GM19463 (cell line): Measurements from ENCODE around the gene MYADML2.
A peak's percentile ranks its signal among the peaks of the same experiment; 100 is the strongest.

Source experiments
- ATAC-seq: cut with Tn5 transposase; IDR thresholded peaks from one replicate; pipeline ENCODE4 v1.9.1; 2021; ENCODE audit warnings: mild to moderate bottlenecking, moderate library complexity; ENCODE audit not compliant: unreplicated experiment

The MYADML2 gene

GRCh38 chr17:81940538-81941483 is 6.2 kb downstream of the MYADML2 start:
- no peak for ATAC-seq

GRCh38 chr17:81939881-81940385 is 7.1 kb downstream of the MYADML2 start:
- no peak for ATAC-seq

GRCh38 chr17:81939218-81939617 is 7.8 kb downstream of the MYADML2 start:
- no peak for ATAC-seq

- ATAC-seq, result no peak
These were observed 11.3 kb downstream of the MYADML2 start for GRCh38 chr17:81935709-81936084.

- ATAC-seq, result no peak
These were observed 12.0 kb downstream of the MYADML2 start for GRCh38 chr17:81934850-81935708.

GRCh38 chr17:81934098-81934757 is 12.8 kb downstream of the MYADML2 start:
- no peak for ATAC-seq

- no peak for ATAC-seq
These were observed 13.8 kb downstream of the MYADML2 start for GRCh38 chr17:81933178-81933699.

GRCh38 chr17:81932333-81932983 is 14.6 kb downstream of the MYADML2 start:
- ATAC-seq, result no peak

GRCh38 chr17:81931557-81932332 is 15.3 kb downstream of the MYADML2 start:
- no peak for ATAC-seq

- no peak for ATAC-seq
These were observed 15.9 kb downstream of the MYADML2 start for GRCh38 chr17:81931189-81931556.

- ATAC-seq, result no peak
These were observed 16.6 kb downstream of the MYADML2 start for GRCh38 chr17:81930142-81931125.

GRCh38 chr17:81929253-81930141 is 17.5 kb downstream of the MYADML2 start:
- ATAC-seq, result no peak

- no peak for ATAC-seq
These were observed 18.3 kb downstream of the MYADML2 start for GRCh38 chr17:81928544-81929252.

- peak; percentile 57 for ATAC-seq
These were observed 19.1 kb downstream of the MYADML2 start, which contains the start of gene MAFG for GRCh38 chr17:81927653-81928543. Gene MAFG, minus strand, starts transcription at chr17:81927735. Its CDS starts 4,550 bp downstream, at chr17:81923185.

- ATAC-seq, result no peak
These were observed 19.8 kb downstream of the MYADML2 start for GRCh38 chr17:81927152-81927652.
